GM19238 (cell line): ENCODE results near the gene BICDL1.
"Not testable (repeated sequence)": the region's sequence is repeated elsewhere in the genome, so short reads cannot be mapped to it uniquely, and the experiment has no call there.

ENCODE experiments used
- DNase-seq: peaks from one replicate; pipeline ENCODE4 v3.0.0; 2011; ENCODE audit warnings: low spot score; ENCODE audit not compliant: insufficient read length

BICDL1 gene

GRCh38 chr12:119988472-119989360 is at the start of gene BICDL1:
BICDL1 (plus strand) TSS chr12:119989236; CDS start chr12:119989869, 633 bp downstream.
- DNase-seq, result peak; percentile 90

GRCh38 chr12:119940897-119941296 is 48.1 kb upstream of the BICDL1 start:
- no peak for DNase-seq

GRCh38 chr12:119942386-119942785 is 46.6 kb upstream of the BICDL1 start:
- no peak for DNase-seq

GRCh38 chr12:119946213-119946612 is 42.8 kb upstream of the BICDL1 start:
- no peak for DNase-seq

- no peak for DNase-seq
Observed at GRCh38 chr12:119949145-119949544, 39.9 kb upstream of the BICDL1 start.

GRCh38 chr12:119949594-119949993 is 39.4 kb upstream of the BICDL1 start:
- DNase-seq, result no peak

- no peak for DNase-seq
Observed at GRCh38 chr12:119956047-119956446, 33.0 kb upstream of the BICDL1 start.

GRCh38 chr12:119957135-119957534 is 31.9 kb upstream of the BICDL1 start:
- no peak for DNase-seq

- no peak for DNase-seq
Observed at GRCh38 chr12:119959435-119959834, 29.6 kb upstream of the BICDL1 start.

GRCh38 chr12:119964123-119964522 is 24.9 kb upstream of the BICDL1 start:
- DNase-seq, result no peak

- DNase-seq, result no peak
Observed at GRCh38 chr12:119964929-119965328, 24.1 kb upstream of the BICDL1 start.

- DNase-seq, result no peak
Observed at GRCh38 chr12:119980242-119980641, 8.8 kb upstream of the BICDL1 start.

- not testable (repeated sequence) for DNase-seq
Observed at GRCh38 chr12:119980702-119981101, 8.3 kb upstream of the BICDL1 start.

GRCh38 chr12:119989361-119989730 is 310 bp downstream of the BICDL1 start:
- no peak for DNase-seq

GRCh38 chr12:119989731-119990381 is 820 bp downstream of the BICDL1 start:
- peak; percentile 58 for DNase-seq

GRCh38 chr12:119990382-119990874 is 1.4 kb downstream of the BICDL1 start:
- DNase-seq, result peak; percentile 3

- no peak for DNase-seq
Observed at GRCh38 chr12:119992129-119992705, 3.2 kb downstream of the BICDL1 start.

GRCh38 chr12:119994892-119995658 is 6.0 kb downstream of the BICDL1 start:
- DNase-seq, result no peak

GRCh38 chr12:119996417-119996816 is 7.4 kb downstream of the BICDL1 start:
- DNase-seq, result no peak

- no peak for DNase-seq
Observed at GRCh38 chr12:119998471-119999245, 9.6 kb downstream of the BICDL1 start.

- no peak for DNase-seq
Observed at GRCh38 chr12:120000556-120000955, 11.5 kb downstream of the BICDL1 start.
